Measurements from ENCODE around the gene CRADD.

DNA sequence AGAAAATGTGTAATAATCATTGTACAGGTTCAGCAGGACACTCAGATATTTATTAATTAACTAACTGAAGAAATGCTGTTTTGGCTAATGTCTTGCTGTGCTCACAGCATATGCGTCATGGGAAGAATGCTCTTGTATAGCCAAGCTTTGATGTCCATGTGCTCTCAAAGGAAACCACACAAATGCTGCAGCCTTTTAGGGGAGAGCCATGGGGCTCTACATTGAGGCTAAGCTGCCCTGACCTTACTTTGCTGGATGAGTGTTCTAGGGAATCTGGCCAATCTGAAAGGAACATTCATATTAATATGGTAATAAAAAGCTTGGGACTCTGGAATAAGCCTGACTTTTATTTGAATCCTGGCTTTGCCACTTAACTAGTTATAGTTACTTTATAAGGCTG, 9.5 kb upstream of the CRADD start:
- TF ChIP-seq TEAD4 (IDR thresholded peaks at IDR 0.05) (no peak), TAF1 (IDR thresholded peaks at IDR 0.05; ENCODE audit: low read depth) (no peak), EGR1 (IDR thresholded peaks at IDR 0.05) (no peak), NFIC (IDR thresholded peaks at IDR 0.05) (no peak), CEBPB (IDR thresholded peaks at IDR 0.05) (no peak), FOXM1 (IDR thresholded peaks at IDR 0.05; ENCODE audit: borderline replicate concordance, low read depth) (no peak), RAD21 (IDR thresholded peaks at IDR 0.05; ENCODE audit: low read depth) (no peak)
